Neural progenitor cell (in vitro differentiated cells): ENCODE measurements around the gene POU6F2. TPM values are rescaled to one million over a fixed set of nuclear protein-coding genes. Genes with fewer than 3 reads are reported as not detected.

Experiments used
- DNase-seq: peaks from one replicate; pipeline ENCODE4 v3.0.0-alpha.2; 2016; ENCODE audit warnings: low spot score
- H2AFZ ChIP-seq: fragments of 200-600 bp; sonication (generic); replicated peaks from 2 replicates; pipeline ENCODE4 v1.6.1; 2016; ENCODE audit warnings: antibody characterized with exemption
- H3F3A ChIP-seq: fragments of 200-600 bp; sonication (generic); 2 replicates; pipeline ENCODE4 v1.6.1; 2016; ENCODE audit warnings: antibody characterized with exemption, low read depth
- H3K27ac ChIP-seq: fragments of 200-600 bp; sonication (generic); 2 replicates; pipeline ENCODE4 v1.5.1; 2016; ENCODE audit warnings: mild to moderate bottlenecking
- H3K27me3 ChIP-seq: fragments of 200-600 bp; sonication (generic); 2 replicates; pipeline ENCODE4 v1.6.1; 2016; ENCODE audit warnings: mild to moderate bottlenecking, moderate library complexity
- H3K36me3 ChIP-seq: fragments of 200-600 bp; sonication (generic); 2 replicates; pipeline ENCODE4 v1.5.1; 2016
- H3K4me1 ChIP-seq: fragments of 200-600 bp; sonication (generic); 2 replicates; pipeline ENCODE4 v1.6.1; 2016; ENCODE audit warnings: mixed run types
- H3K4me2 ChIP-seq: fragments of 200-600 bp; sonication (generic); 2 replicates; pipeline ENCODE4 v1.6.1; 2016
- H3K4me3 ChIP-seq: fragments of 200-600 bp; sonication (generic); 2 replicates; pipeline ENCODE4 v1.5.1; 2016
- H3K79me2 ChIP-seq: fragments of 200-600 bp; sonication (generic); 2 replicates; pipeline ENCODE4 v1.6.1; 2016; ENCODE audit warnings: low read depth
- H3K9ac ChIP-seq: fragments of 200-600 bp; sonication (generic); 2 replicates; pipeline ENCODE4 v1.6.1; 2016
- H3K9me3 ChIP-seq: fragments of 200-600 bp; sonication (generic); 2 replicates; pipeline ENCODE4 v1.5.1; 2016; ENCODE audit warnings: low read depth
- H4K20me1 ChIP-seq: fragments of 200-600 bp; sonication (generic); 2 replicates; pipeline ENCODE4 v1.6.1; 2016; ENCODE audit warnings: low read depth
- H3K27ac Mint-ChIP-seq: 3 replicates; pipeline ENCODE4 v1.8.0; 2021; ENCODE audit warnings: mixed read lengths
- H3K27me3 Mint-ChIP-seq: 2 replicates; pipeline ENCODE4 v1.8.0; 2022; ENCODE audit warnings: low read depth, mild to moderate bottlenecking, inconsistent platforms, moderate library complexity, mixed read lengths; ENCODE audit not compliant: insufficient read depth
- H3K36me3 Mint-ChIP-seq: 3 replicates; pipeline ENCODE4 v1.8.0; 2021; ENCODE audit warnings: mixed read lengths
- H3K4me1 Mint-ChIP-seq: 3 replicates; pipeline ENCODE4 v1.8.0; 2021; ENCODE audit warnings: mixed read lengths
- H3K4me3 Mint-ChIP-seq: 3 replicates; pipeline ENCODE4 v1.8.0; 2021; ENCODE audit warnings: mild to moderate bottlenecking, moderate library complexity, mixed read lengths
- H3K9me3 Mint-ChIP-seq: 3 replicates; pipeline ENCODE4 v1.8.0; 2020; ENCODE audit warnings: mixed read lengths
- CTCF ChIP-seq: fragments of 200-600 bp; sonication (generic); IDR thresholded peaks from 2 replicates; pipeline ENCODE4 v1.5.1; 2017; ENCODE audit warnings: antibody characterized with exemption, mild to moderate bottlenecking
- EZH2 ChIP-seq: fragments of 200-600 bp; sonication (generic); IDR thresholded peaks from 2 replicates; pipeline ENCODE4 v1.6.1; 2017; ENCODE audit warnings: antibody characterized with exemption, mild to moderate bottlenecking, moderate library complexity
- EZH2phosphoT487 ChIP-seq: fragments of 200-600 bp; sonication (generic); IDR thresholded peaks from 2 replicates; pipeline ENCODE4 v1.6.1; 2017; ENCODE audit warnings: antibody characterized with exemption
- total RNA-seq: library from RNA; depleted of rRNA; stranded (reverse); fragments of >200 nt; gene quantifications from 2 replicates; pipeline ENCODE4 v1.2.3, GENCODE V29; 2015; ENCODE audit warnings: low replicate concordance

Gene POU6F2
- total RNA-seq, 1 donor from 2014 or later = 3.4 TPM

- DNase-seq = no peak
- Histone ChIP-seq H3K9me3 (no peaks in the 10 kb centered on the region), H3K4me1 (peaks cover 15% of the 10 kb centered on the region), H2AFZ (no peak overlapping the region), H3K9ac (no peak overlapping the region), H4K20me1 (no peaks in the 10 kb centered on the region), H3K4me3 (no peak overlapping the region), H3K27me3 (no peaks in the 10 kb centered on the region), H3K79me2 (no peaks in the 10 kb centered on the region), H3K36me3 (no peaks in the 10 kb centered on the region), H3K27ac (no peak overlapping the region), H3K4me2 (no peak overlapping the region), H3F3A (no peaks in the 10 kb centered on the region)
- no peak overlapping the region for H3K27ac Mint-ChIP-seq
- H3K27me3 Mint-ChIP-seq = no peaks in the 10 kb centered on the region
- no peaks in the 10 kb centered on the region for H3K9me3 Mint-ChIP-seq
- H3K36me3 Mint-ChIP-seq = no peaks in the 10 kb centered on the region
- no peak overlapping the region for H3K4me3 Mint-ChIP-seq
- no peak for TF ChIP-seq EZH2phosphoT487
- TF ChIP-seq CTCF = no peak
- no peak for TF ChIP-seq EZH2
- peaks cover 25% of the 10 kb centered on the region for H3K4me1 Mint-ChIP-seq
These were observed 41.1 kb upstream of the POU6F2 start for GRCh38 chr7:38936641-38937040.

- H3K36me3 Mint-ChIP-seq = no peaks in the 10 kb centered on the region
- H2AFZ ChIP-seq = peak overlapping the region; percentile 80
These were observed 39.7 kb upstream of the POU6F2 start for GRCh38 chr7:38938001-38938485.

GRCh38 chr7:38938589-38938988 lies 39.1 kb upstream of the POU6F2 start:
- Mint-ChIP-seq H3K36me3 (no peaks in the 10 kb centered on the region), H3K27ac (no peak overlapping the region), H3K4me1 (peaks cover 17% of the 10 kb centered on the region), H3K27me3 (no peaks in the 10 kb centered on the region), H3K4me3 (no peak overlapping the region), H3K9me3 (no peaks in the 10 kb centered on the region)
- DNase-seq = peak; percentile 6
- H3K36me3 ChIP-seq = no peaks in the 10 kb centered on the region
- no peaks in the 10 kb centered on the region for H3F3A ChIP-seq
- no peak overlapping the region for H3K9ac ChIP-seq
- no peak overlapping the region for H3K4me2 ChIP-seq
- peak overlapping the region; percentile 80 for H2AFZ ChIP-seq
- H3K4me1 ChIP-seq = peaks cover 15% of the 10 kb centered on the region
- H3K27ac ChIP-seq = no peak overlapping the region
- H3K79me2 ChIP-seq = no peaks in the 10 kb centered on the region
- H3K9me3 ChIP-seq = no peaks in the 10 kb centered on the region
- no peaks in the 10 kb centered on the region for H4K20me1 ChIP-seq
- TF ChIP-seq CTCF = no peak
- TF ChIP-seq EZH2 = no peak
- no peak for TF ChIP-seq EZH2phosphoT487
- no peaks in the 10 kb centered on the region for H3K27me3 ChIP-seq
- no peak overlapping the region for H3K4me3 ChIP-seq

More at GRCh38 chr7:38938001-38938485, 39.7 kb upstream of the POU6F2 start:
- Mint-ChIP-seq H3K27ac (no peak overlapping the region), H3K27me3 (no peaks in the 10 kb centered on the region), H3K4me1 (peaks cover 18% of the 10 kb centered on the region), H3K9me3 (no peaks in the 10 kb centered on the region), H3K4me3 (no peak overlapping the region)
- no peaks in the 10 kb centered on the region for H3K36me3 ChIP-seq
- TF ChIP-seq EZH2 (no peak), EZH2phosphoT487 (no peak), CTCF (no peak)
- no peak overlapping the region for H3K4me2 ChIP-seq
- no peaks in the 10 kb centered on the region for H3K9me3 ChIP-seq
- no peaks in the 10 kb centered on the region for H4K20me1 ChIP-seq
- H3K4me1 ChIP-seq = peaks cover 15% of the 10 kb centered on the region
- H3K9ac ChIP-seq = no peak overlapping the region
- H3K27me3 ChIP-seq = no peaks in the 10 kb centered on the region
- no peaks in the 10 kb centered on the region for H3K79me2 ChIP-seq
- H3K27ac ChIP-seq = no peak overlapping the region
- no peaks in the 10 kb centered on the region for H3F3A ChIP-seq
- no peak for DNase-seq
- no peak overlapping the region for H3K4me3 ChIP-seq
